ENCODE results near the gene BTG4. TPM values are rescaled to one million over a fixed set of nuclear protein-coding genes. Genes with fewer than 3 reads are reported as not detected.

BTG4 gene
- total RNA-seq, 1 experiment from 2014 or later: not detected

GRCh38 chr11:111469200-111469599, 43.0 kb downstream of the BTG4 start:
- H3K4me2 ChIP-seq (ENCODE audit: low read length): no peak overlapping the region
- ChIA-PET POLR2A (no interaction called here), CTCF (no interaction called here), RAD21 (ENCODE audit: low non-redundant PET in 1 of 2, low total read pairs in 2 of 2, uncharacterized antibody in 2 of 2, unreplicated experiment in 2 of 2) (no interaction called here)
- H4K20me1 ChIP-seq (ENCODE audit: insufficient read depth): no peaks in the 10 kb centered on the region
- H3K79me2 ChIP-seq (ENCODE audit: insufficient read depth, low read length): no peaks in the 10 kb centered on the region
- H3K27me3 ChIP-seq (ENCODE audit: insufficient read depth, low read length): no peaks in the 10 kb centered on the region
- no peaks in the 10 kb centered on the region for H3K9me2 ChIP-seq (ENCODE audit: insufficient read depth)
- H3K4me1 ChIP-seq (ENCODE audit: control insufficient read depth in 1 of 2, insufficient read depth in 2 of 2, low read length in 2 of 2): peaks cover 0 to 4% of the 10 kb centered on the region in 2 experiments; a peak in 1 of 4 replicates
- no peak overlapping the region for H2AFZ ChIP-seq (ENCODE audit: low read depth, low read length, poor library complexity, severe bottlenecking)
- H3K9ac ChIP-seq (ENCODE audit: low read length): no peak overlapping the region
- ATAC-seq (no peak), DNase-seq (ENCODE audit: low read depth, low spot score) (no peak)
- H3K9me3 ChIP-seq (ENCODE audit: control insufficient read depth in 1 of 2, insufficient read depth in 1 of 2, low read depth in 1 of 2, low read length in 2 of 2): no peaks in the 10 kb centered on the region
- TF ChIP-seq ZFX (IDR thresholded peaks at IDR 0.05) (no peak), POLR2A (IDR thresholded peaks at IDR 0.05; ENCODE audit: borderline replicate concordance, extremely low read depth, insufficient read depth, insufficient read length) (no peak), ATF3 (IDR thresholded peaks at IDR 0.05) (no peak), MAX (IDR thresholded peaks at IDR 0.05) (no peak), ZBTB33 (IDR thresholded peaks at IDR 0.05; ENCODE audit: extremely low read depth, insufficient replicate concordance, low read length) (no peak), REST (IDR thresholded peaks at IDR 0.05; ENCODE audit: low read depth) (no peak), EZH2phosphoT487 (IDR thresholded peaks at IDR 0.05; ENCODE audit: borderline replicate concordance) (no peak)
- intact Hi-C loops (cut with micrococcal nuclease): no loop called here
- BruUV-seq (replicated peaks): no TSS peak
- H3K27ac ChIP-seq (ENCODE audit: low read depth, low read length): no peak overlapping the region
- no peaks in the 10 kb centered on the region for H3K36me3 ChIP-seq (ENCODE audit: control insufficient read depth in 1 of 2, insufficient read depth in 2 of 2, low read length in 2 of 2)
- no peak overlapping the region for H3K4me3 ChIP-seq (replicated peaks in 1 of 2; ENCODE audit: low read depth in 1 of 2, low read length in 2 of 2)

Measured in HCT116 (cell line).